PC-3 (cell line): ENCODE measurements around the gene ZNF678. TPM values are rescaled to one million over a fixed set of nuclear protein-coding genes. Genes with fewer than 3 reads are reported as not detected.

Source experiments
- ATAC-seq: fragments of 200-7000 bp; cut with Tn5 transposase; 2 replicates; pipeline ENCODE4 v1.9.1; 2020; ENCODE audit warnings: mild to moderate bottlenecking, moderate library complexity
- BruUV-seq: library from RNA; stranded (reverse); fragments of 400-500 nt; replicated peaks from 2 replicates; lab custom pipeline; 2021; lab: Mats Ljungman, UMichigan
- CTCF ChIA-PET: fragments of 300-600 bp; sonication (Branson Sonifier 250); formaldehyde crosslinking; loops from one replicate; lab custom pipeline; 2022; ENCODE audit warnings: antibody characterized with exemption; lab: Charles Lee
- POLR2A ChIA-PET: fragments of 300-600 bp; sonication (Branson Sonifier 250); formaldehyde crosslinking; loops from one replicate; lab custom pipeline; 2022; ENCODE audit warnings: antibody characterized with exemption; ENCODE audit not compliant: unreplicated experiment; lab: Charles Lee
- DNase-seq: peaks from one replicate; pipeline ENCODE4 v3.0.0-alpha.2; 2015
- H2AFZ ChIP-seq: fragments of 300-600 bp; sonication (generic); 2 replicates; pipeline ENCODE4 v1.6.0; 2016; ENCODE audit warnings: antibody characterized with exemption, low read length
- H3F3A ChIP-seq: fragments of 300-600 bp; sonication (generic); one replicate; pipeline ENCODE4 v1.6.0; 2017; ENCODE audit warnings: antibody characterized with exemption, low read length, control low read depth, mild to moderate bottlenecking; ENCODE audit not compliant: unreplicated experiment
- H3K27ac ChIP-seq: fragments of 300-600 bp; sonication (generic); 2 replicates; pipeline ENCODE4 v1.5.1; 2016; ENCODE audit warnings: mild to moderate bottlenecking, low read length
- H3K27me3 ChIP-seq: fragments of 300-600 bp; sonication (generic); 2 replicates; pipeline ENCODE4 v1.6.1; 2016; ENCODE audit warnings: low read length, mixed read lengths
- H3K36me3 ChIP-seq: fragments of 300-600 bp; sonication (generic); 2 replicates; pipeline ENCODE4 v1.6.1; 2016; ENCODE audit warnings: low read depth, mixed run types, low read length, mixed read lengths
- H3K4me1 ChIP-seq: fragments of 300-600 bp; sonication (generic); 2 replicates; pipeline ENCODE4 v1.5.1; 2016; ENCODE audit warnings: low read length; ENCODE audit not compliant: insufficient read depth
- H3K4me2 ChIP-seq: fragments of 300-600 bp; sonication (generic); 2 replicates; pipeline ENCODE4 v1.6.0; 2016; ENCODE audit warnings: low read length
- H3K4me3 ChIP-seq: fragments of 300-600 bp; sonication (generic); 2 replicates; pipeline ENCODE4 v1.5.1; 2016; ENCODE audit warnings: mild to moderate bottlenecking, low read length, mixed read lengths
- H3K79me2 ChIP-seq: fragments of 300-600 bp; sonication (generic); 2 replicates; pipeline ENCODE4 v1.6.1; 2017; ENCODE audit warnings: low read length, mixed read lengths
- H3K9ac ChIP-seq: fragments of 300-600 bp; sonication (generic); 2 replicates; pipeline ENCODE4 v1.6.0; 2016; ENCODE audit warnings: mild to moderate bottlenecking, low read length
- H3K9me2 ChIP-seq: fragments of 300-600 bp; sonication (generic); replicated peaks from 2 replicates; pipeline ENCODE4 v1.6.1; 2016; ENCODE audit warnings: mixed run types, low read length, mixed read lengths
- H3K9me3 ChIP-seq: fragments of 300-600 bp; sonication (generic); 2 replicates; pipeline ENCODE4 v1.6.1; 2016; ENCODE audit warnings: low read length, mixed read lengths
- H4K20me1 ChIP-seq: fragments of 300-600 bp; sonication (generic); 2 replicates; pipeline ENCODE4 v1.6.1; 2016; ENCODE audit warnings: low read length, mixed read lengths
- EZH2 ChIP-seq: fragments of 300-600 bp; sonication (generic); IDR thresholded peaks from one replicate; pipeline ENCODE4 v1.6.1; 2017; ENCODE audit warnings: antibody characterized with exemption, mild to moderate bottlenecking, low read length; ENCODE audit not compliant: unreplicated experiment
- EZH2phosphoT487 ChIP-seq: fragments of 300-600 bp; sonication (generic); IDR thresholded peaks from 2 replicates; pipeline ENCODE4 v1.6.1; 2018; ENCODE audit warnings: mild to moderate bottlenecking, antibody characterized with exemption, low read length, borderline replicate concordance
- intact Hi-C: fragments of 100-400 bp; cut with micrococcal nuclease; formaldehyde crosslinking; loops from 2 replicates; pipeline ENCODE4 v1.9.0; 2023
- total RNA-seq: library from RNA; depleted of rRNA; stranded (reverse); fragments of >200 nt; gene quantifications from 2 replicates; pipeline ENCODE4 v1.2.3, GENCODE V29; 2014
- TF ChIP-seq, protein P1 (sequence below): fragments of 300-600 bp; sonication (generic); conservative IDR thresholded peaks from 2 replicates; pipeline ENCODE4 v1.5.1; 2017; ENCODE audit warnings: antibody characterized with exemption, low read depth, mild to moderate bottlenecking, low read length

The ZNF678 gene
- total RNA-seq, 1 experiment from 2014 or later, result 22.6 TPM

DNA sequence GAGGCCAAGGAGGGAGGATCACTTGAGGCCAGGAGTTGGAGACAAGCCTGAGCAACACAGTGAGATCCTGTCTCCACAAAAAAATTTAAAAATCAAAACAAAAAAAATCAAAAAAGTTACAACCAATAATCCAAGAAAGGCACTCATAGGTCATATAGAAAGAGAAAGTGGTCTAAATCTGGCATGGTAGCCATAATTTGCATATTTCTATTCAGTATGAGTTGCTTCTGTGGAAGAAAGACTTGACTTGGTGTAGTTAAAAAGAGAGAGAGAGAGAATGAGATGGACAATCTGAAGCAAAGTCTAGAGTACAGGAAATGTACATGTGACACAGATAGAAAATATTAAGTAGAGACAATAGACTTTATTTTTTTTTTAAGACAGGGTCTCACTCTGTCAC, 149.3 kb downstream of the ZNF678 start:
- POLR2A ChIA-PET, result no interaction called here
- Histone ChIP-seq H3K79me2 (no peaks in the 10 kb centered on the region), H4K20me1 (no peaks in the 10 kb centered on the region), H3K36me3 (no peaks in the 10 kb centered on the region), H3K9me2 (no peaks in the 10 kb centered on the region), H3K4me1 (no peaks in the 10 kb centered on the region), H2AFZ (no peak overlapping the region), H3K9ac (no peak overlapping the region), H3K4me3 (no peak overlapping the region), H3F3A (no peaks in the 10 kb centered on the region), H3K4me2 (no peak overlapping the region), H3K27me3 (no peaks in the 10 kb centered on the region), H3K9me3 (peaks cover 20% of the 10 kb centered on the region), H3K27ac (no peak overlapping the region)
- CTCF ChIA-PET, result no interaction called here
- DNase-seq, result no peak
- BruUV-seq, result no TSS peak
- no peak for ATAC-seq
- TF ChIP-seq, protein P1, sequence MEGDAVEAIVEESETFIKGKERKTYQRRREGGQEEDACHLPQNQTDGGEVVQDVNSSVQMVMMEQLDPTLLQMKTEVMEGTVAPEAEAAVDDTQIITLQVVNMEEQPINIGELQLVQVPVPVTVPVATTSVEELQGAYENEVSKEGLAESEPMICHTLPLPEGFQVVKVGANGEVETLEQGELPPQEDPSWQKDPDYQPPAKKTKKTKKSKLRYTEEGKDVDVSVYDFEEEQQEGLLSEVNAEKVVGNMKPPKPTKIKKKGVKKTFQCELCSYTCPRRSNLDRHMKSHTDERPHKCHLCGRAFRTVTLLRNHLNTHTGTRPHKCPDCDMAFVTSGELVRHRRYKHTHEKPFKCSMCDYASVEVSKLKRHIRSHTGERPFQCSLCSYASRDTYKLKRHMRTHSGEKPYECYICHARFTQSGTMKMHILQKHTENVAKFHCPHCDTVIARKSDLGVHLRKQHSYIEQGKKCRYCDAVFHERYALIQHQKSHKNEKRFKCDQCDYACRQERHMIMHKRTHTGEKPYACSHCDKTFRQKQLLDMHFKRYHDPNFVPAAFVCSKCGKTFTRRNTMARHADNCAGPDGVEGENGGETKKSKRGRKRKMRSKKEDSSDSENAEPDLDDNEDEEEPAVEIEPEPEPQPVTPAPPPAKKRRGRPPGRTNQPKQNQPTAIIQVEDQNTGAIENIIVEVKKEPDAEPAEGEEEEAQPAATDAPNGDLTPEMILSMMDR, result no peak
- TF ChIP-seq EZH2phosphoT487 (no peak), EZH2 (no peak)
- intact Hi-C loops, result no loop called here

DNA sequence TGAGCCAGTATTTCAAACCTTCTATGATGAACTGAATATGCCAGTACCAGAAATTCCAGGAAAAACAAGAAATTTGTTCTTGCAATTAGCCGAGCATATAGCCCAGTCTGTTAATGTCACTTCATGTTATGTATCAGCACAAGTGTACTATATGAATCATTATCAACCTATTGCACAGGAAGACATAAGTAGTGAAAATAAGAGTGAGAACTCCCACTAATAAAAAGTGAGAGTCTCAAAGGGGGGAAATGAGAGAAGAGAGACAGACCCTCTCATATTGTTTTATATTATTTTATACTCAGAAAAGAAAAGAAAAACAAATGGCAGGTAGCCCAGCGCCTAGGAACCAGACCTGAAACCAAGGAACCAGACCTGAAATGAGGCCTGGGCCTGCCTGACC, 155.6 kb downstream of the ZNF678 start:
- BruUV-seq, result no TSS peak

DNA sequence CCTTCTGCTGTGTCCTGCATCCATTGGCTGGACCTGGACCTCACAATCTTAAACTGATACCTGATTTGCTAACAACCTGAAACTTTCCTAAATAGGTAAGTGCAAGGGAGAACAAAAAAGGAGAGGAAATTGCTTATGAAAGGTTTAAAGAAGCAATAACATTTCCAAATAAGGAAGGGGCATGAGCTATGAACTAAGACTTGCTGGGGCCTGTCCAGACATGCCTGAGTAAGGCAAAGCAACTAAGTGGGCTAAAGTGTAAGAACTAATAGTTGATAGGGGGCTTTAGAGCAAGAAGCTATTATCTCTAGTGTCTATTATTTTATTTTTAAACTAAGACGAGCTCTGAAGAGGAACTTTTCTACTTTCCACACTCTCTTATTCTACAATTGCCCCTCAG, 160.1 kb downstream of the ZNF678 start:
- Histone ChIP-seq H3K9me3 (peaks cover 26% of the 10 kb centered on the region), H3K4me2 (no peak overlapping the region), H2AFZ (no peak overlapping the region), H3K9ac (no peak overlapping the region), H3K4me1 (peaks cover 9% of the 10 kb centered on the region), H3K9me2 (no peaks in the 10 kb centered on the region), H4K20me1 (no peaks in the 10 kb centered on the region), H3K4me3 (no peak overlapping the region), H3F3A (no peaks in the 10 kb centered on the region), H3K27ac (no peak overlapping the region), H3K36me3 (peaks cover 5% of the 10 kb centered on the region; the same call in 1 of the 2 replicates), H3K27me3 (no peaks in the 10 kb centered on the region), H3K79me2 (no peaks in the 10 kb centered on the region)
- DNase-seq (no peak), ATAC-seq (no peak)
- intact Hi-C loops, result loop anchor here (10.0 kb wide), 1 partner anchor 179 kb away; no protein-coding TSS in a partner anchor
- ChIA-PET CTCF (interaction anchor here (0.6 kb wide), 1 partner anchor 811 kb away, joined by 3 read pairs; no protein-coding TSS in a partner anchor), POLR2A (interaction anchor here (0.8 kb wide), 1 partner anchor 211 kb away, joined by 3 read pairs; no protein-coding TSS in a partner anchor)
- BruUV-seq, result no TSS peak
- TF ChIP-seq EZH2phosphoT487, result no peak
- TF ChIP-seq, protein P1, result no peak
- TF ChIP-seq EZH2, result no peak

More for the DNA sequence above, 155.6 kb downstream of the ZNF678 start:
- no peak for ATAC-seq
- Histone ChIP-seq H3K36me3 (peaks cover 5% of the 10 kb centered on the region; the same call in 1 of the 2 replicates), H3K9me2 (no peaks in the 10 kb centered on the region), H3K9me3 (peaks cover 36% of the 10 kb centered on the region), H3K4me2 (no peak overlapping the region), H3K27me3 (no peaks in the 10 kb centered on the region), H3K4me1 (no peaks in the 10 kb centered on the region), H3K27ac (no peak overlapping the region), H3K4me3 (no peak overlapping the region), H2AFZ (no peak overlapping the region), H3K79me2 (no peaks in the 10 kb centered on the region), H3F3A (no peaks in the 10 kb centered on the region), H3K9ac (no peak overlapping the region), H4K20me1 (no peaks in the 10 kb centered on the region)
- ChIA-PET POLR2A (no interaction called here), CTCF (no interaction called here)
- intact Hi-C loops, result no loop called here
- TF ChIP-seq, protein P1, result no peak
- no peak for DNase-seq
